ENCODE results near the gene GGTA1. TPM values are rescaled to one million over a fixed set of nuclear protein-coding genes. Genes with fewer than 3 reads are reported as not detected.

Gene GGTA1
- total and polyA plus RNA-seq, 8 donors = 4.8 to 10.2 (median 7.4) TPM

DNA sequence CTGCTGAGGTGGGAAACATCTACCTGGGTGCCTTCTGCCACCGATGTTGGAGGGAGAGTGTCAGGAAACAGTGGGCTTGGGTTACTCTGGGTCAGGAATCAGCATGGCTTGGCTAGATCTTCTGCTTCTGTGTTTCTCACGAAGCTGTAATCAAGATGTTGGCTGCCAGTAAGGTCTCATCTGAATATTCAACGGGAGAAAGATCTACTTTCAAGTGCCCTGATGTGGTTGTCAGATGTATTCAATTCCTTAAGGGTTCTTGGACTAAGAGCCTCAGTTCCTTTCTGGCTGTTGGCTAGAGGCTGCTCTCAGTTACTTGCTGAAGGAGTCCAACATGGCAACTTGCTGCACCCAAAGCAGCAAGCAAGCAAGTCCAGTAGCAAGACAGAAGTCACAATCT is 87.7 kb downstream of the GGTA1 start:
- H3K4me3 ChIP-seq = no peak overlapping the region

DNA sequence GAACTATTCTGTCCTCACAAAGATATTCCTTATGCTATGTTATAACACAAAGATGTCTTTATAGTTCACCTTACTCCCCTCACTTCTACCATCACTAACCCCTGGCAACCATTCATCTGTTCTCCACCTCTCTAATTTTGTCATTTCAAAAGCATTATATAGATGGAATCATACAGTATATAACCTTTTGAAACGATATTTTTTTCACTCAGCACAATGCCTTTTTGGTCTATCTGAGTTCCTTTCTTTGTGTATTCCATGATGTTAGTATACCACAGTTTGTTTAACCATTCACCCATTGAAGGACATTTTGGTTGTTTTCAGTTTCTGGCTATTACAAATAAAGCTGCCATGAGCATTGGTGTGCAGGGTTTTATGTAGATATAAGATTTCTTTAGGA is 93.7 kb downstream of the GGTA1 start:
- H3K27ac ChIP-seq = no peak overlapping the region
- no peaks in the 10 kb centered on the region for H3K4me1 ChIP-seq
- no peaks in the 10 kb centered on the region for H3K27me3 ChIP-seq
- ATAC-seq (no peak), DNase-seq (no peak)
- H3K36me3 ChIP-seq = no peaks in the 10 kb centered on the region
- intact Hi-C loops (cut with DNase I) = no loop called here
- no peaks in the 10 kb centered on the region for H3K9me3 ChIP-seq
- H3K4me3 ChIP-seq = no peak overlapping the region
- TF ChIP-seq, protein P1, sequence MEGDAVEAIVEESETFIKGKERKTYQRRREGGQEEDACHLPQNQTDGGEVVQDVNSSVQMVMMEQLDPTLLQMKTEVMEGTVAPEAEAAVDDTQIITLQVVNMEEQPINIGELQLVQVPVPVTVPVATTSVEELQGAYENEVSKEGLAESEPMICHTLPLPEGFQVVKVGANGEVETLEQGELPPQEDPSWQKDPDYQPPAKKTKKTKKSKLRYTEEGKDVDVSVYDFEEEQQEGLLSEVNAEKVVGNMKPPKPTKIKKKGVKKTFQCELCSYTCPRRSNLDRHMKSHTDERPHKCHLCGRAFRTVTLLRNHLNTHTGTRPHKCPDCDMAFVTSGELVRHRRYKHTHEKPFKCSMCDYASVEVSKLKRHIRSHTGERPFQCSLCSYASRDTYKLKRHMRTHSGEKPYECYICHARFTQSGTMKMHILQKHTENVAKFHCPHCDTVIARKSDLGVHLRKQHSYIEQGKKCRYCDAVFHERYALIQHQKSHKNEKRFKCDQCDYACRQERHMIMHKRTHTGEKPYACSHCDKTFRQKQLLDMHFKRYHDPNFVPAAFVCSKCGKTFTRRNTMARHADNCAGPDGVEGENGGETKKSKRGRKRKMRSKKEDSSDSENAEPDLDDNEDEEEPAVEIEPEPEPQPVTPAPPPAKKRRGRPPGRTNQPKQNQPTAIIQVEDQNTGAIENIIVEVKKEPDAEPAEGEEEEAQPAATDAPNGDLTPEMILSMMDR (IDR thresholded peaks at IDR 0.05) = no peak

More for the DNA sequence above, 87.7 kb downstream of the GGTA1 start:
- ATAC-seq = no peak
- intact Hi-C loops (cut with DNase I) = no loop called here
- H3K27me3 ChIP-seq = no peaks in the 10 kb centered on the region
- H3K9me3 ChIP-seq = no peaks in the 10 kb centered on the region
- H3K27ac ChIP-seq = no peak overlapping the region
- H3K36me3 ChIP-seq = no peaks in the 10 kb centered on the region
- no peaks in the 10 kb centered on the region for H3K4me1 ChIP-seq
- DNase-seq = no peak
- TF ChIP-seq, protein P1 (IDR thresholded peaks at IDR 0.05) = no peak

Other genes with a start within 250 kb of the GGTA1 start
- 100 to 1,000 TPM; 395 to 485 TPM for gene GSN, start 231.7 kb downstream of the GGTA1 start, total RNA-seq
- 10 to 100 TPM; 43.0 to 55.6 (median 53.0) TPM for gene GSN, start 231.7 kb downstream of the GGTA1 start, polyA plus RNA-seq (ENCODE audit: insufficient read length in 6 of 6)
- gene STOM, start 129.6 kb downstream of the GGTA1 start, total RNA-seq = 100 to 1,000 TPM; 496 to 576 TPM
- gene STOM, start 129.6 kb downstream of the GGTA1 start, polyA plus RNA-seq (ENCODE audit: insufficient read length in 6 of 6) = 100 to 1,000 TPM in 5 of 6 donors, 10 to 100 TPM in 1; 99.8 to 129 (median 109) TPM
- 10 to 100 TPM; 50.3 to 53.4 TPM for gene DAB2IP, start 151.8 kb upstream of the GGTA1 start, total RNA-seq
- 10 to 100 TPM; 25.0 to 45.2 (median 31.7) TPM for gene DAB2IP, start 151.8 kb upstream of the GGTA1 start, polyA plus RNA-seq (ENCODE audit: insufficient read length in 6 of 6)

All from left lung (tissue), 10 donors.